Coronary artery (tissue), 2 donors: ENCODE measurements around the gene VTI1A.

Source experiments
- DNase-seq: peaks from one replicate; pipeline ENCODE4 v3.0.0-alpha.2; 2017; ENCODE audit warnings: low spot score
- H3K27ac ChIP-seq, 2 donors: fragments of 200-600 bp; sonication (generic); one replicate each; pipeline ENCODE4 v1.5.1; 2016 to 2019
- H3K4me3 ChIP-seq: fragments of 200-600 bp; sonication (generic); 2 replicates; pipeline ENCODE4 v1.5.1; 2016; ENCODE audit warnings: mild to moderate bottlenecking, moderate library complexity
- TF ChIP-seq, protein P1 (sequence below): fragments of 200-600 bp; sonication (generic); IDR thresholded peaks from one replicate; pipeline ENCODE4 v1.5.1; 2019; ENCODE audit warnings: antibody characterized with exemption

VTI1A gene

GRCh38 chr10:112628951-112629609 is 182.1 kb downstream of the VTI1A start:
- no peak for DNase-seq
- Histone ChIP-seq H3K4me3 (no peak overlapping the region), H3K27ac (no peak overlapping the region)
- TF ChIP-seq, protein P1, sequence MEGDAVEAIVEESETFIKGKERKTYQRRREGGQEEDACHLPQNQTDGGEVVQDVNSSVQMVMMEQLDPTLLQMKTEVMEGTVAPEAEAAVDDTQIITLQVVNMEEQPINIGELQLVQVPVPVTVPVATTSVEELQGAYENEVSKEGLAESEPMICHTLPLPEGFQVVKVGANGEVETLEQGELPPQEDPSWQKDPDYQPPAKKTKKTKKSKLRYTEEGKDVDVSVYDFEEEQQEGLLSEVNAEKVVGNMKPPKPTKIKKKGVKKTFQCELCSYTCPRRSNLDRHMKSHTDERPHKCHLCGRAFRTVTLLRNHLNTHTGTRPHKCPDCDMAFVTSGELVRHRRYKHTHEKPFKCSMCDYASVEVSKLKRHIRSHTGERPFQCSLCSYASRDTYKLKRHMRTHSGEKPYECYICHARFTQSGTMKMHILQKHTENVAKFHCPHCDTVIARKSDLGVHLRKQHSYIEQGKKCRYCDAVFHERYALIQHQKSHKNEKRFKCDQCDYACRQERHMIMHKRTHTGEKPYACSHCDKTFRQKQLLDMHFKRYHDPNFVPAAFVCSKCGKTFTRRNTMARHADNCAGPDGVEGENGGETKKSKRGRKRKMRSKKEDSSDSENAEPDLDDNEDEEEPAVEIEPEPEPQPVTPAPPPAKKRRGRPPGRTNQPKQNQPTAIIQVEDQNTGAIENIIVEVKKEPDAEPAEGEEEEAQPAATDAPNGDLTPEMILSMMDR, result no peak

- no peak for DNase-seq
- TF ChIP-seq, protein P1, result no peak
- Histone ChIP-seq H3K4me3 (no peak overlapping the region), H3K27ac (no peak overlapping the region)
Observed at GRCh38 chr10:112631501-112632400, 184.7 kb downstream of the VTI1A start.

DNA sequence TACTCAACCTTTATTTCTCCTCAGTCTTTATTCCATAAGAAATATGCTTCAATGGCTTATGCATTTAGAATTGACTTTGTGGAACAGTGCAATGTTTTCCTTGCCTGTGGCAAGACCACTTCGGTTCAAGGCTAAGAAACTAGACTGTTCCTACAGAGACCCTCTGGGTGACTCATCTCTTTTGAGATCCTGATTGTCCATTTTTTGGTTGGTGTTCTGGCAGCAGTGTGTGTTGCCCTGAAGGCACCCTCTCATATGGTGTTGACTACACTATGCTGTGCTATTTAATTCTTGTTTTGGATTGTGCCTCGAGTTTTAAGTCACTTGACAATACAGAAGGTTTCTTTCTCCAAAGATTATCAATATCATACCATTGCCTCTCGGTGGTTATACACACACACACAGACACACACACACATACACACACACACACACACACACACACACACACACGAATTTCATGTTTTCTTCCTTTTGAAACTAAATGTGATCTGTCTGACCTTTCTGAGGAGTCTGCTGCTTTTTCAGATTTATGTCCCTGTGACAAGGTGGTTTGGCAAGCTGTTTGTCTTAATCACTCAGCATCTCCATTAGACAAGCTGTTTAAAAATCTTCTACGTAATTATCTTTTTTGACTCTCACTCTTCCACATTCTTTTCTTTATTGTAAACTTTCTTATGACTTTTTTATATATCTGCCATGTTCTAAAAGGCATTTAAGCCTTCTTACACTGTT is 187.2 kb downstream of the VTI1A start:
- DNase-seq, result no peak
- H3K4me3 ChIP-seq, result no peak overlapping the region
- no peak overlapping the region for H3K27ac ChIP-seq
- TF ChIP-seq, protein P1, result no peak

DNA sequence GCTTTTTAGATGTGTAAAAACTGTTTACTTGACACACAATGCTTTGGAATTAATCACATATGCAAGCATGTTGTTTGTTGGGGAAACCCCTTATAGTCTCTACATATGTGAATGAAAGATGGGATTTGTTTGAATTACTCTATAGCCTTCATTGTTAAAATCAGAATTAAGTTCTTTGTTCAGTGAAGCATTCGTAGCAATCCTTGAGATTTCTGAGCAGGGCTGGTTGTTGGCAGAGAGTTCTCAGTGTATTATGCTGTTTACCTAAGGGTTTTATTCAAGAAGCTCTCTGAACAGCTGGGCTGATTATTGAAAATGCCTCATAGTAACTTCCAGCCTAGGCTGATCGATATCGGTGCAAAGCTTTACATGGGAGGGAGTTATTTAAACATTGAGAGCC is 190.9 kb downstream of the VTI1A start:
- DNase-seq, result no peak
- Histone ChIP-seq H3K27ac (no peak overlapping the region), H3K4me3 (no peak overlapping the region)
- TF ChIP-seq, protein P1, result no peak

GRCh38 chr10:112639298-112639697 is 192.3 kb downstream of the VTI1A start:
- TF ChIP-seq, protein P1, result no peak
- H3K27ac ChIP-seq, result no peak overlapping the region
- DNase-seq, result no peak

GRCh38 chr10:112640638-112641037 is 193.6 kb downstream of the VTI1A start:
- DNase-seq, result no peak
- TF ChIP-seq, protein P1, result no peak
- Histone ChIP-seq H3K4me3 (no peak overlapping the region), H3K27ac (no peak overlapping the region)

More at GRCh38 chr10:112639298-112639697, 192.3 kb downstream of the VTI1A start:
- H3K4me3 ChIP-seq, result no peak overlapping the region
